Large intestine (tissue), 12 donors: ENCODE results near the gene PDCD10. TPM values are rescaled to one million over a fixed set of nuclear protein-coding genes. Genes with fewer than 3 reads are reported as not detected.
A peak's percentile ranks its signal among the peaks of the same experiment; 100 is the strongest.

Experiments used
- DNase-seq, 2 donors: peaks; one replicate each; pipeline versions ENCODE4 v3.0.0 to v3.0.0-alpha.2; 2013
- H3K27ac ChIP-seq: one replicate; pipeline ENCODE4 v1.5.1; 2013; ENCODE audit warnings: low read length
- H3K27me3 ChIP-seq: 2 replicates; pipeline ENCODE4 v1.6.1; 2013; ENCODE audit warnings: low read length; ENCODE audit not compliant: control insufficient read depth, insufficient read depth
- H3K36me3 ChIP-seq: 2 replicates; pipeline ENCODE4 v1.6.1; 2013; ENCODE audit warnings: low read length; ENCODE audit not compliant: control insufficient read depth, insufficient read depth
- H3K4me1 ChIP-seq: one replicate; pipeline ENCODE4 v1.6.1; 2013; ENCODE audit warnings: low read length; ENCODE audit not compliant: control insufficient read depth, insufficient read depth
- H3K4me3 ChIP-seq: one replicate; pipeline ENCODE4 v1.5.1; 2013; ENCODE audit warnings: low read length
- H3K9me3 ChIP-seq: one replicate; pipeline ENCODE4 v1.6.1; 2013; ENCODE audit warnings: mild to moderate bottlenecking, low read depth, low read length, moderate library complexity; ENCODE audit not compliant: control insufficient read depth
- WGBS: methylation state at CpG from one replicate; pipeline ENCODE4 v1.1.5; 2013; ENCODE audit warnings: low lambda C conversion rate; ENCODE audit not compliant: insufficient coverage; 5-methylcytosine and 5-hydroxymethylcytosine counted together
- long read RNA-seq, 11 donors: transcript quantifications; one replicate each; lab custom pipeline, GENCODE V29; 2026
- polyA plus RNA-seq: library from polyadenylated mRNA; unstranded; fragments of 120-200 nt; gene quantifications from one replicate; pipeline ENCODE4 v1.2.1, GENCODE V29; 2013

The PDCD10 gene
- 49.8 TPM for polyA plus RNA-seq
- long read RNA-seq, donor 1, transcript PDCD10-218 (8 exons, 1,276 nt): major isoform, 12 of 23 reads
- long read RNA-seq, donor 1, transcript PDCD10-208 (9 exons, 1,360 nt): minor isoform, 8 of 23 reads
- long read RNA-seq, donor 1, partial matches to known transcripts: 0 of 23 reads
- long read RNA-seq, donor 1, other reads (novel, unspliced or antisense): 0 of 23 reads
- long read RNA-seq, donor 2, transcript PDCD10-208 (9 exons, 1,360 nt): minor isoform, 7 of 47 reads
- long read RNA-seq, donor 2, transcript PDCD10-218 (8 exons, 1,276 nt): major isoform, 25 of 47 reads
- long read RNA-seq, donor 2, partial matches to known transcripts: 11 of 47 reads
- long read RNA-seq, donor 2, other reads (novel, unspliced or antisense): 0 of 47 reads
- long read RNA-seq, donor 3: 0 reads
- long read RNA-seq, donor 4, transcript PDCD10-218 (8 exons, 1,276 nt): major isoform, 5 of 5 reads
- long read RNA-seq, donor 4, partial matches to known transcripts: 0 of 5 reads
- long read RNA-seq, donor 4, other reads (novel, unspliced or antisense): 0 of 5 reads
- long read RNA-seq, donor 5, transcript PDCD10-218 (8 exons, 1,276 nt): major isoform, 13 of 18 reads
- long read RNA-seq, donor 5, partial matches to known transcripts: 0 of 18 reads
- long read RNA-seq, donor 5, other reads (novel, unspliced or antisense): 0 of 18 reads
- long read RNA-seq, donor 6, transcript PDCD10-218 (8 exons, 1,276 nt): major isoform, 13 of 23 reads
- long read RNA-seq, donor 6, transcript PDCD10-208 (9 exons, 1,360 nt): minor isoform, 7 of 23 reads
- long read RNA-seq, donor 6, partial matches to known transcripts: 0 of 23 reads
- long read RNA-seq, donor 6, other reads (novel, unspliced or antisense): 0 of 23 reads
- long read RNA-seq, donor 7, transcript PDCD10-208 (9 exons, 1,360 nt): minor isoform, 5 of 14 reads
- long read RNA-seq, donor 7, transcript PDCD10-218 (8 exons, 1,276 nt): major isoform, 8 of 14 reads
- long read RNA-seq, donor 7, partial matches to known transcripts: 0 of 14 reads
- long read RNA-seq, donor 7, other reads (novel, unspliced or antisense): 0 of 14 reads
- long read RNA-seq, donor 8, transcript PDCD10-208 (9 exons, 1,360 nt): minor isoform, 11 of 64 reads
- long read RNA-seq, donor 8, transcript PDCD10-218 (8 exons, 1,276 nt): major isoform, 31 of 64 reads
- long read RNA-seq, donor 8, partial matches to known transcripts: 20 of 64 reads
- long read RNA-seq, donor 8, other reads (novel, unspliced or antisense): 0 of 64 reads
- long read RNA-seq, donor 9, transcript PDCD10-218 (8 exons, 1,276 nt): major isoform, 20 of 45 reads
- long read RNA-seq, donor 9, transcript PDCD10-208 (9 exons, 1,360 nt): minor isoform, 13 of 45 reads
- long read RNA-seq, donor 9, partial matches to known transcripts: 10 of 45 reads
- long read RNA-seq, donor 9, other reads (novel, unspliced or antisense): 0 of 45 reads
- long read RNA-seq, donor 10, transcript PDCD10-218 (8 exons, 1,276 nt): major isoform, 22 of 38 reads
- long read RNA-seq, donor 10, transcript PDCD10-208 (9 exons, 1,360 nt): minor isoform, 10 of 38 reads
- long read RNA-seq, donor 10, partial matches to known transcripts: 5 of 38 reads
- long read RNA-seq, donor 10, other reads (novel, unspliced or antisense): 0 of 38 reads
- long read RNA-seq, donor 11, transcript PDCD10-218 (8 exons, 1,276 nt): major isoform, 11 of 18 reads
- long read RNA-seq, donor 11, partial matches to known transcripts: 0 of 18 reads
- long read RNA-seq, donor 11, other reads (novel, unspliced or antisense): 0 of 18 reads

DNA sequence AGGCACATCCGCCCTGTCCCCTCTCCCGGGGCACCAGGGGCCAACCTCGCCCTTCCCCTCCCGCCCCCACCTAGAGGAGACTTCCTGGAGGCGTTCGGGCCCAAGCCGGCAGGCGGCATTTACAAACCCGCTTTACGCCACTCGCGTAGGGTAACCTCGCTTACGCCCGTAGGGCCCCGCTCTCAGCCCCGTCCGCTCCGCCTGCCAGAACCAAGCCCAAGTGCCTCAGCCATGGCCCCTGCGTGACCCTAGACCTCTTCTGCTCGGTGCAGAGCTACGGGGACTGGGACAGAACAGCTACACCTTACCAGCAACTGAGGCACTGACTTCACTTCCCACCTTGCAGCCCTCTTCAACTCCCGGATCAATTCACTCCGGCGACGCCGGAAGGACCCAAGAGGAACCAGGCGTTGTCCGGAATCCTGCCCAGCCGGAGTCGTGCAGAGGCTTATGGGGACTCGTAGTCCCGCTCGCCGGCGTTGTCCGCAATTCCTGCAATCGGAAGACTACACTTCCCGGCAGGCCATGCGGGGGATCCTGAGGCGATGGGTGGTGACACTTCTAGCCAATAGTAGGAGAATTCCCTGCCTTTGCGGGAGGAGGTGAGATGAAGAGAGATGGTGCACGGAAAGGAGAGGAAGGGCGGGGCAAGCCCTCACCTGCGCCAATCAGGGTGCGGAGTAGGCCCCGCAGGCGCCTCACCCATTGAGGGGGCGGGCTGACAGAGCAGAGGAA, at the start of gene PDCD10:
Gene PDCD10, minus strand, starts transcription at position 395 of the 735 bp plus-strand sequence. CDS start 14,735 bp downstream, outside the sequence.
- Histone ChIP-seq H3K9me3 (no peaks in the 10 kb centered on the region), H3K4me1 (no peaks in the 10 kb centered on the region), H3K36me3 (no peaks in the 10 kb centered on the region), H3K27ac (peak within 1 kb of the TSS; percentile 93), H3K27me3 (no peaks in the 10 kb centered on the region), H3K4me3 (peak within 1 kb of the TSS; percentile 98)
- peak; percentile 99 to 100 for DNase-seq
- no CpG with 5 or more reads among the region's 49 CpGs for WGBS

- Histone ChIP-seq H3K9me3 (no peaks in the 10 kb centered on the region), H3K4me1 (no peaks in the 10 kb centered on the region), H3K36me3 (no peaks in the 10 kb centered on the region), H3K4me3 (no peak overlapping the region), H3K27me3 (no peaks in the 10 kb centered on the region), H3K27ac (no peak overlapping the region)
- DNase-seq: no peak
- WGBS: no CpG with 5 or more reads among the region's 1 CpG
These were observed 49.1 kb upstream of the PDCD10 start for GRCh38 chr3:167783781-167784180.

DNA sequence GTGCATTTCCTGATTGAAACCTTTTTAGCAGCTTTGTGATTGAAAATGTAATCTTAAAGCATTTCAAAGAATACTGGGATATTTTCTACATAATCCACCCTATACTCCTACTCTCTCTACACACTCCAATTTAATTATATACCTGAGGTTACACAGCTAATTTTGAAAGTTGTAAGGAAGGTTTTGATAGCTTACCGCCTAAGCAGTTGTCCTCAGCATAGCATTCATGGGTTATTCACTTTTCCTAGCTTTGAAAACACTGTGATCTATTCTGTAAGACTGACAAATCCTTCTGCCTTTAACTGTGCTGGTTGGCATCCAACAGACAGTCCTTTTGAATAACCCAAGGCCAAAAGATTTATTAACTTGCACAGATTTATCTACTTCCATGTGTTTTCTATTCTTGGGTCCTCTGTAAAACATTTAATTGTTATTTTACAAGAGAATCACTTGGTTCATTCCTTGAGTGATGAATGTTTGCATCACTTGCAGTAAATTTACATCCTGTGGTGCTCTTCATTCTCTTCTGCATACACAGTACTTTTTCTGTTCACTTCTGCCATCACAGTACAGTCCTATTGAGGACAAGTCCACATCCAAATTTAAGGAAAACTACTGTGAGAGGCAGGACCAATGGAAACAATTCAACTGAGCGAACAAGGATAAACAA, 45.7 kb upstream of the PDCD10 start:
- WGBS: no CpG with 5 or more reads among the region's 2 CpGs
- Histone ChIP-seq H3K4me1 (no peaks in the 10 kb centered on the region), H3K9me3 (no peaks in the 10 kb centered on the region), H3K36me3 (no peaks in the 10 kb centered on the region), H3K27ac (no peak overlapping the region), H3K27me3 (no peaks in the 10 kb centered on the region), H3K4me3 (no peak overlapping the region)
- no peak for DNase-seq

DNA sequence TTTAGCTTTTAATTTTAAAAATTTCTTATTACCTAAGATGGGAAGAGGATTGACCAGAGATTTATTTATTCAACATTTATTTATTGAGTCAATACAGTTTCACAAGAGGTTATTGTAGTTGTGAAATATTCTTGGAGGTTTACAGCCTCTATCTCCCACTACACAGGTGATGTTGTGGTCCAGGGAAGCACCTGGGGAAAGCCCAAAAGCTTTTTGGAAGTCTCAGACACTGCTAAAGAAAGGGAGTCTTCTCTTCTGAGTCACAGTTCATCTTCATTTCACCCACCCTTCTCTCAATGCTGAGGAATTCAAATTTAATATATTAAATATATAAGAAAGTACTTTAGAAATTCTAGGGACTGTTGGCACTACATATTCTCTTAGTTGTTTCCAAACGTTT, 42.7 kb upstream of the PDCD10 start:
- 100% methylated on average over 1 of the region's 1 CpG for WGBS
- H3K9me3 ChIP-seq: no peaks in the 10 kb centered on the region
- no peaks in the 10 kb centered on the region for H3K4me1 ChIP-seq
- no peaks in the 10 kb centered on the region for H3K36me3 ChIP-seq
- no peak overlapping the region for H3K4me3 ChIP-seq
- H3K27me3 ChIP-seq: no peaks in the 10 kb centered on the region
- H3K27ac ChIP-seq: no peak overlapping the region
- DNase-seq: no peak

DNA sequence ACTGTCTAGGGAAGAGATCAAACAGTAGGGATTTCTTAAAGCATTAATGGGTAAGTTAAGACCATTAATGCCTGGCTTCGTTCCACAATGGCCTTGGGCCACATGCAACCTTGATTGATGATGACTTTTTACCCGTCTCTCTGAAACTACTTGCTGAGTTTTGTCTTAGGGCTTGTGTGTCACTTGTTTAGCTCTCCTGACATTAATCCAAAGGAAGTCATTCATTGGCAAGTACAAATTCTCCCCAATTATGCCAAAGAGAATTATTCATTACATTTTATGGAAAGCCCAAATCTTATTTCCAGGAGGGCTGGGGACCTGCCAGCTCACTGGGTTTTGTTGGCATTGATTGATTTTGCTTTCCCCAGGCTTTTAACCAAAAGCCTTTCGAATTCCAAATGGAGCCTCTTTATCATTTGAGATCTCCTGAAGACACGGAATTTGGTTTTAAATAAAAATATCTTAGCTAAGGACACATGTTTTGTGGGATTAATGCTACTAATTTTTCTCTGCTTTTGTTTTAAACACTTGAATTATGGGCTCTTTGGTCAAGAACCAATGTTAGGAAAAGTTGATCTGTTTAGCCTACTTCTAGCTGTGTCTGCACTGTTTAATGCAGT, 41.5 kb upstream of the PDCD10 start:
- no peak overlapping the region for H3K4me3 ChIP-seq
- DNase-seq: no peak
- no peaks in the 10 kb centered on the region for H3K4me1 ChIP-seq
- 100% methylated on average over 1 of the region's 4 CpGs for WGBS
- H3K27me3 ChIP-seq: no peaks in the 10 kb centered on the region
- H3K9me3 ChIP-seq: no peaks in the 10 kb centered on the region
- no peak overlapping the region for H3K27ac ChIP-seq
- no peaks in the 10 kb centered on the region for H3K36me3 ChIP-seq

DNA sequence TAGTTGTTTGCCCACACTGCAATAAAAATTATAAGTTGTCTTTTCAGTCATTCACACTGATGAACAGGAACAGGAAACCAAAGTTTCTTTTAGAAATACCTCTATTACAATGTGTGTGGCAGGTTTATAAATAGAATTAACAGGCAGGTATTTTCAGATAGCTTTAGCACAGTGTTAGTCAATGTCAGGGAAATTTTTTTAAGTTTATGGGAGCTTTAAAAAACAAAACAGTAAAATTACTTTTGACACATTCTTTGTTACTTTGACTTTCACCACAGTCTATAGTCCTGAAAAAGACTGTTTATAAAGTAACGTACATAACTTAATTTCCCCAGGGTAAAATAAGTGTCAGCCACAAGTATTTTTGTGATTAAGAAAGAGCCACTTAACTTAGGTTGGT, 38.9 kb upstream of the PDCD10 start:
- Histone ChIP-seq H3K27ac (no peak overlapping the region), H3K36me3 (no peaks in the 10 kb centered on the region), H3K9me3 (no peaks in the 10 kb centered on the region), H3K27me3 (no peaks in the 10 kb centered on the region), H3K4me3 (no peak overlapping the region), H3K4me1 (no peaks in the 10 kb centered on the region)
- 80% methylated on average over 1 of the region's 1 CpG for WGBS
- DNase-seq: no peak

- Histone ChIP-seq H3K36me3 (no peaks in the 10 kb centered on the region), H3K9me3 (no peaks in the 10 kb centered on the region), H3K27me3 (no peaks in the 10 kb centered on the region), H3K27ac (no peak overlapping the region), H3K4me1 (no peaks in the 10 kb centered on the region), H3K4me3 (no peak overlapping the region)
- WGBS: 94% methylated on average over 3 of the region's 3 CpGs
- no peak for DNase-seq
These were observed 38.3 kb upstream of the PDCD10 start for GRCh38 chr3:167772992-167773391.

DNA sequence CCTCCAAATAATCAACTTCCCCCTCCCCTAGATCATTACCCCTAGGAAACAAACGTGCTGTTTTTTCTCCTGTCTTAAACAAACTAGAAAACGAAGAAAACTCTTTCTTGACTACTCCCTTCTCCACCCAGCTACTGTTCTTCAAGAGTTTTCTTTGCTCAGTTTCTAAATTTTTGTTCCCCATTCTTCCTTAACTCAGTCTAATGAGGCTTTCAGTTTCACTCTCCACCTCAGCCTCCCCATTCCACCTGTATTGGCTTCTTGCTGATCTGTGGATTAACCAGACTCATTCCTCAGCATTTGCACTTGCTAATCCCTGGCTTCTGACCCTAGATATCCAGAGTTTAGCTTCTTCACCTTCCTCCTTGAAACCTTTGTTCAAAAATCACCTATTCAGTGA, 27.6 kb upstream of the PDCD10 start:
- Histone ChIP-seq H3K9me3 (no peaks in the 10 kb centered on the region), H3K36me3 (no peaks in the 10 kb centered on the region), H3K4me1 (no peaks in the 10 kb centered on the region), H3K27me3 (no peaks in the 10 kb centered on the region), H3K27ac (no peak overlapping the region), H3K4me3 (no peak overlapping the region)
- WGBS: 33% methylated on average over 2 of the region's 2 CpGs
- DNase-seq: no peak
